ENCODE results near the gene CHGA.

GRCh38 chr14:92970271-92970670, 47.3 kb downstream of the CHGA start:
- TF ChIP-seq CTCF (IDR thresholded peaks at IDR 0.05; ENCODE audit: poor library complexity) (no peak), EZH2 (IDR thresholded peaks at IDR 0.05; ENCODE audit: borderline replicate concordance) (no peak)

All from hepatocyte (in vitro differentiated cells).